Islet precursor cell (in vitro differentiated cells): ENCODE measurements around the gene MECR.
"Not testable (repeated sequence)": the region's sequence is repeated elsewhere in the genome, so short reads cannot be mapped to it uniquely, and the experiment has no call there.

Experiments used
- DNase-seq: peaks from one replicate; pipeline ENCODE4 v3.0.0-alpha.2; 2018

Gene MECR

DNA sequence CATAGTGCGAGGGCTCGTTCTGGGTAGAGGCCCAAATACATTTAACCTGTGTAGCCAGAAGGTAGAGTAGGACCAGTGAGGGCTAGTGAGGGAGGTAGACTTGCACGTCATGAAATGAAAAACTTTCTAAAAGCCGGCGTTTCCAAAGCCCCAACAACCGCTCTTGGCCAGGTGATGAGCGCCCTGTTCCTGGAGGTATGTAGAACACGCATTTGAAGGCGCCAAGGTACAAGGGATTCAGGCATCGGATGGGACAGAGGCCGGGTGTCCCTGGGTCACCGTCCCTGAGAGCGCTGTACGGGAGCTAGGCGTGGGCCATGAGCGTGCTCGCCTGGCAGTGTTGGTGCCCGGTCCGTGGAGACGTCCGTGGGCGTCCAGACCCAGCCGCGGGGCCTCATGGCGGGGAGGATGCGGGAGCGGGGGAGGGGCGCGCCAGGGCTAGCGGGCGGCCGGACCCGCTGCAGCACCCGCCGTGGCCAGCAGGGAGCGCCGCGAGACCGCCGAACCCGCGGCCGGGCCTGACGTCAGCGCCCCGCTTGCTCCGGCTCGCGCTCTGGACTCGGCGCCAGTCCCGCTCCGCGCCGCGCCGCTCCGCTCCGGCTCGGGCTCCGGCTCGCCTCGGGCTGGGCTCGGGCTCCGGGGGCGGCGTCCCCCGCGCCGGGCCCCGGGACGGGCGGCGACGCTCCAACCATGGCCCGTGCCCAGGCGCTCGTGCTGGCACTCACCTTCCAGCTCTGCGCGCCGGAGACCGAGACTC is 5.4 kb upstream of the MECR start, which contains the start of gene PTPRU:
Gene PTPRU (plus strand): TSS at position 568 of the 757 bp plus-strand sequence. CDS start 123 bp downstream, at position 691.
- peak; percentile 82 for DNase-seq

DNA sequence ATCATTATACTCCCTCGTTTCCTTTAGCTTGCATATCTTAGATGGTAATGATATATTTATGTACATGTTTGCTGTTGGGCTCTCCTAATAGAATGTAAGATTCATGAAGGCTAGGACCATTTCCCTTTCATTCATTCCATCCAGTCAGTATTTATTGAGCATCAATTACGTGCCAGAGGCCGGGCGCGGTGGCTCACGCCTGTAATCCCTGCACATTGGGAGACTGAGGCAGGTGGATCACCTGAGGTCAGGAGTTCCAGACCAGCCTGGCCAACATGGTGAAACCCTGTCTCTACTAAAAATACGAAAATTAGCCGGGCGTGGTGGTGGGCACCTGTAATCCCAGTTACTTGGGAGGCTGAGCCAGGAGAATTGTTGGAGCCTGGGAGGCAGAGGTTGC is 4.1 kb upstream of the MECR start:
- DNase-seq, result not testable (repeated sequence)

DNA sequence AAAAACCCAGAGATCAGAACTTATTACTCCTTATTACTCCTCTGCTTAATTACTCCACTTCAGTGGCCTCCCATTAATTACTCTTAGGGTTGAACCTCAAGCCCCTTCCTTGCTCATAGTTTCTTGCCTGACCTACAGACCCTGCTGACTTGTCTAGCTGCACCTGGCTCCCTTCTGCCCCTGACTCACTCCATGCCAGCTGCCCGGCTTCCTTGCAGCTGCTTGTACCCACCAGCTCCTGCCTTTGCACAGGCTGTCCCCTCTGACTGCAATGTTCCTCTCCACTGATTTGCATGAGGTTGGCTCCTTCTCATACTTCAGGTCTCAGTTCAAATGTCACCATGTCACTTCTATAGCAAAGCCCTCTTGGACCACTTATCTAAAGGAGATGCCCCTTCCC is 3.7 kb upstream of the MECR start:
- DNase-seq, result no peak

DNA sequence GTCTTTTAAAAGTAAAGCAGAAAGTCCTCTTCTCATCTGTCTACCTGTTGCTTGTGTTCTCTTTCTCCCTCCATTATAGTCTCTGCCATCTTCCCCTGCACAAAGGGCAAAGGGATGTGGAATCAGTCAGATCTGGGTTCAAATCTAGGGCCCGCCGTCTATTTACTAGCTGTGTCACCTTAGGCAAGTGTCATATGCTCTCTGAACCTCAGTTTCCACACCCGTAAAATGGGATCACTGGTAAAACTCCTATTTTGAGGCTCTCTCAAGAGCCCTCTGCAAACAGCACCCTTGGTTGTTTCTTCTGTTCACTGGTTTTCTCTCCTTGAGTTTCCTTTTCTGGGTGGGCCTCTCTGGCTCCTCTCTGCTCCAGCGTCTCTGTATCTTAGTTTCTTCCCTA is 3.0 kb upstream of the MECR start:
- no peak for DNase-seq

DNA sequence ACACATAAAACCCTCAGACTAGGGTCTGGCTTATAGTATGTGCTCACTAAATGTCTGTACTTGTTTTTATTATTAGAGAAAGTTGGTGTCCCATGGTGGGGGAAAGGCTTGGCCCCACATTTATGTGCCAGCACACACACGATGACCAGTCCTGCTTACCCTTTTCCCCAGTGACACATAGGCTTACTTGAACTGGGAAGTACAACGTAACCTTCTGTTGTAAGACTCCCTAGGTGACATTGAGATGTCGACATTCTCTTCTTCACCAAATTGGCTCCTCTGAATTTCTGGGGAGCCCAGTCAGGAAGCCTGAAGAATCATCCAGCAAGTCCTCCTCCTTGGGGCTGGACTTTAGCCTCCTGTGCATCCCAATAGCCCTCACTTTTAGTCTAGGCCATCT is 1.7 kb upstream of the MECR start:
- DNase-seq, result no peak

DNA sequence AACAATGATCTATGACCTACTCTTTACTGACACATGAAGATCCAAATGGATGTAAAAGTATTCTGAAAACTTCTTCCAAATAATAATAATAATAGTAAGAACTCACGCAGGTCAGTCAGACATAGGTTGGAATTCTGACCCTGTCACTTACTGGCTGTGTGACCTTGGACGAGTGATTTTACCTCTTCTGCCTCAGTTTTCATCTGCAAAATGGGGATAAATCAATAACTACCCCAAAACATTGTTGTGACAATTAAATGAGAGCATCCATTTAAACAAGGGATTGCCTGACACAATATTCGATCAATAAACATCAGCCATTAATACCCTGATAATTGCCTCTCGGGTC is 556 bp downstream of the MECR start:
- DNase-seq, result no peak

DNA sequence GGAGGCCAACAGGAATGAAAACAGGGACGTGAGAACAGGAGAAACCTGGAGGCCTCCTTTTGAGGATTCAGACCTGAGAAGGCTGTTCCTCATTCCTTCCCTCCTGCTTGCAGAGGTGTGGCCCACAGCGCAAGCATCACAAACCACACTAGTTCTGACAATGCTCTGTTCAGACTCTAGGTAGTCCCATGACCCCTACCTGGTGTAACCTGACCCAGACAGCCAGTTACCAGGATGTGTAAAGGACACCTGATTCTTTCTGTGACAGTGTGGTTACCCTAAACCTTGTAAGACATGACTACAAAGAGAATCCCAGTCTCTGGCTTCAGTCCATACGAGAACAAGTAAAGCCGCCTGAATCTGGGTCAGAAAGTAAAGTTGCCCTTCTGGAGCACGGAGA is 3.2 kb downstream of the MECR start:
- peak; percentile 94 for DNase-seq

DNA sequence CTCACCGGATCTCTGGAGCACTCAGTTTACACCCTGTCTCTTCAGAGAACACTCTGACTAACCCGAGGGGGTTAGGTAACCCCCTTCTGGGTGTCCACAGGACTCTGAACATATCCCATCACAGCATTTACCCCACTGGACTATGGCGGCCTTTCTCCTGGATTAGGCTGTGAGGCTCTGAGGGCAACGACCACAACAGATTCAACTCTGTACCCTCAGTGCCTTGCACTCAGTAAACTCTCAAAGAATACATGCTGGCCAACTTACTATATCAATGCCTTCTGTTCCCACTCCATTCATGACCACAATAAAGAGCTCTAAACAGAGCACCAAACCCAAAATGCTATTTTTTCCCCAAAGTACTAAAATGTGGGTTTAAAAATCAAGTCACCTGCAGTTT is 5.4 kb downstream of the MECR start:
- DNase-seq, result no peak

DNA sequence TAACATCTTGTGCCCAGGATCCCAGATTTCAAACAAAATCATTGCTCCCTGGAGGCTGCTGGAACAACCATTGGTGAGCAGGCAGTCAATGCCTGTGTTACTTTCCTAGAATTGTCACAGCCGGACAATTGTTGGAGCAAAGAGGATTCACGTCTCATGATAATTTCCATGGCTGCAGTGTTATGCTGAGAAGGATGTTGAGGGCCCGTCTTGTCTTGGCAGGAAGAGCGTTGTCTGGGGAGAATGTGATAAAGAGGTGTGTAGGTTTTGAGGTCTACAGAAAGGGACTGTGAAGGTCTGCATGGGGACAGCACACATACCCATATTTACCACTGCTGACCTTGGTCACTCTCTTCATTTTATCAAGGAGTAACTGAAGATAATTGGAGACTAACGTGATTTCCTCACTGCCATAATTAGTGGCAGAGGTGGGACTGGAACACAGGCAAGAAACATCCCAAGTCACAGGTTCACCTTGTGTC is 6.3 kb downstream of the MECR start:
- DNase-seq, result no peak

DNA sequence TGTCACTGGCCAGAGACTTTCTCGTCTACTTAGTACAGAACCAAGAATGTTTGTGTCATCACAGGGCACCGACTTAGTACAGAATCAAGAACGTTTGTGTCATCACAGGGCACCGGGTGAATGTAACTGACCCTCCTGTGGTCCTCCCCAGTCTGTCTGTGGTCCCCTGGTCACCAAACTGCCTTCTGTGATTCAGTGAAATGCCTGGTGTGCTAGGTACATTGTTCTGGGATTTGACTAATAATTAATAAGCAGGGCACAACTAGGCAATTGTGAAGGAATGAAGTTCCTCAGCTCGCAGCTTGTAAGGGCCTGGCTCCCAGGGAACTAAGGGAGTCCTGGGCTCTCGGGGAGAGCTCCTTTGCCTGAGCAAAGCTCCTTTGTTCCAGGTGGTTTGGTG is 7.2 kb downstream of the MECR start:
- DNase-seq, result no peak

DNA sequence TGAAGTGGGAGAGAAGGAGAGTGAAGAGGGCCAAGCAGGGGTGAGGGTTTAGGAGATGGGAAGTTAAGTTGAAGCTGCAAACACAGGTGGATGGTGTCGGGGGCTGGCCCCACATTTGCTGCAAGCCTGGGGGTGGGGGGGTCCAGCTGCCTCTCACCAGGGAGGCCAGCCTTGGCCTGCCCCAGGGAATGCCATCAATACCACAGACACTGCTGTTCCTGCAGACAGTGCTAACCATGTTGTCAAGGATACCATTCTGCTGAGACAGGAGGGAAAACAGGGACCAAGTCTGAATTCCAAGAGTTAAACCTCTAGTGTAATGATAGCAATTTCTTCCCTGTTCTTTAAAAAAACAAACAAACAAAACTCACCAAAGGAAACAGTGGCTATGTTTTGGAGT is 8.0 kb downstream of the MECR start:
- no peak for DNase-seq

DNA sequence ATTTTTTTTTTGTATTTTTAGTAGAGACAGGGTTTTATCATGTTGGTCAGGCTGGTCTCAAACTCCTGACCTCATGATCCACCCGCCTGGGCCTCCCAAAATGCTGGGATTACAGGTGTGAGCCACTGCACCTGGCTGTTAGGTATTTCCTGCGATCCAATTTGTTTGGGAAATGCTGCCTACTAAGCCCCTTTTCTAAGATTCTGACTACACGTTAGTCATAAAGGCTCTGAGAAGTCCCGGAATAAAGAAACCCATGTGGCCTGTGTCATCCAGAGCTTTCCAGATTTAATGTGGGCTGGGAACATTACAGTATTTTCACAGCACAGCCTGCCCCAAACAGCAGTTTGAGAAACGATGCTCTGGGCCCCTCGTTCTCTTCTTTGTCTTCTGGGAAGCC is 8.5 kb downstream of the MECR start:
- DNase-seq, result not testable (repeated sequence)

DNA sequence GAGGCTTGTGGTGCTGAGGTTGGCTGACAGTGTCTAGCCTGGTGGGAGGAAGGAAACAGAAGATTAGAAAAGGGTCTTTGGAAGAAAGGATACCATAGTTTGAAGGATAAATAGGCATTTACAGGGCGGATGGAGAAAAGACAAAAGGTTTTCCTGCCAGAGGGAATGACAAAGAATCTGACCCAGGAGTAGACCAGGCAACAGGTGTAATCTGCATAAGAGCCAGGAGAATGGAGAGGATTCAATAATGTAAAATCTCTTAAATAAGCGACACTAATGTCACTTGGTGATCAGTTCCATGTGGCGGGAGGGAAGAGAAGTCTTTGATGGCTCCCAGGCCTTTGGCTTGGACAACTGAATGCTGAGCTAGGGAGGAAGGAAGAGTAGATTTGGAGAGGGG is 9.4 kb downstream of the MECR start:
- no peak for DNase-seq

DNA sequence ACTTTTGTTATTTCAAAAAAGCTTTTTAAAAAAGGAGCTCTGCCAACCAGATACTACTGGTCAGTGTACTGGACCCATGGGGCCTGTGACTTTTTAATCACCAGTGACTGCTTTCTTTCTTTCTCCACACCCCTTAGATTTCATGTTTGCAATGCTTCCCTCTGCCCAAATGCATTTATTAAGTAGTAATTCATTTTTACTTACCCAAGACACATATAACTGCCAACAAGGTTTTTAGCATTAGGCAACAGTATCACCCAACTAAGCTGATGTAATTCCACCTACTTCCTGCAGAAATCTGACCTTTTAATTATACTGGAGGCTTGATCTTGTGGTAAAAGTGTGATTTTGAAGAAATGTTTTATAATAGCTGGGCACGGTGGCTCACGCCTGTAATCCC is 12.5 kb downstream of the MECR start:
- no peak for DNase-seq

DNA sequence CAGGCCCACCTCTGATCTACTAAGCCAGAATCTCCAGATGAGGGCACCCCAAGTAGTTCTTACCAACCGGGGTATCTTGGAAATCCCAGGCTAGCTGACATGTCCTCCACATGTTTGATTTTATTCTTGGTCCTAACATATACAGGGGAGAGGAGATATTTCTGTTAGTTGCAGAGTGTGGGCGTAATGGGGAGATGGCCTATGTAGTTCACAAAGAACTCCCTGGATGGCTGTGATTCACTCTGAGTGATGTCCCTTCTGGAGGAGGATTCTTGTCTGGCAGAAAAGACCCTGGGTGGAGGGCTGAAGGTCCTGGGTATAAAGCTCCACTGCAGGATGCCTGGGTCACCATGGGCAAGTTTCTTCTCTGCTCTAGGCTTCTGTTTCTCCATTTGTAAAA is 13.1 kb downstream of the MECR start:
- DNase-seq, result no peak

DNA sequence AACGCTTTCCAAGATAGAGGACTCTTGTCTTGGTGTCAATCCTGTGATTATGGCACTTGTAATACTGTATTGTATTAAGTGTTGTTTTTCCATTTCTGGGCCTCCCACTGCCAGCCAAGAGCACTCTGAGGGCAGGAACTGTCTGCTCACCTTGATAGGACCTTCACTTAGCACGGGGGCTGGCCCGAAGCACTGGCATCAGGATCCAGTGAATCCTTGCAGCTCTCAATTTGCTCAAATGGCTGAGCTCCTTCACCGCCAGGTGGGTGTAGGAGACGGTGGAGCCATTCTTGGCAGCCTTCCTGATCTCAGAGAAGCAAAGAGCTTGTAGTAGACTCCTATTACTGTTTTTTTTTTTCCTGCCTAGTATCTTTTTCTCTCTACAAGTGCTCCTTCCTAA is 17.7 kb downstream of the MECR start:
- DNase-seq, result no peak

DNA sequence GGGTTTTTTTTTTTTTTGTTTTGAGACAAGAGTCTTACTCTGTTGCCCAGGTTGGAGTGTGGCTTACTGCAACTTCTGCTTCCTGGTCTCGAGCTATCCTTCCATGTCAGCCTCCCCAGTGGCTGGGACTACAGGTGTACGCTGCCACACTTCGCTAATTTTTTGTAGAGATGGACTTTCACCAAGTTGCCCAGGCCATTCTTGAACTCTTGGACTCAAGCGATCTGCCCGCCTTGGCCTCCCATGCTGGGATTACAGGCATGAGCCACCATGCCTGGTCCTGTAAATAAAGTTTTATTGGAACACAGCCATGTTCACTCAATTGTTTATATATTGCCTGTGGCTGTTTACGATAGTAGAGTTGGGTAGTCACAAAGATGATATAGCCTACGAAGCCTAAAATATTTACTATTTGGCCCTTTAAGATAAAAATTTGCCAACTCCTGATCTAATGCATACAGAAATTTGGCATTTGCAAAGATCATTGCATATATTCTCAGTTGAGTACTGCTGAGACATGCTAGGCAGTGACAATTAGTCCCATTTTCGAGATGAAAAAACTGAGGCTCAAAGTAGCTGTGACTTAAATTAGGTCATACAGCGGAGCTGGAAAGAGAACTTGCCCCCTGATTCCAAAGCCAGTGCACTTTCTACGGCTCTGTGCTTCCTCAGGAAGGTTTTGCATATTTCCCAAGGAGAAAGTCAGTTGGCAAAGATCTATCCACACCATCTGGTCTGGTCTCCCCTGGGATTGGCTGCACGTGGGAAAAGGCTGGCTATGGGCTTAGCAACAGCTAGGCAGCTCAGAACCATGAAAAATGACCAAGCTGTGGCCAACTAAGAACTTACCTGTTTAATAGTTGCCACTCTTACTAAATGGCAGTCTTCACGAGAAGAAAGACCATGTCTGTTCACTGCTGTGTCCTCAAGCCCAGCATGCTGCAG is 19.4 kb downstream of the MECR start:
- no peak for DNase-seq

DNA sequence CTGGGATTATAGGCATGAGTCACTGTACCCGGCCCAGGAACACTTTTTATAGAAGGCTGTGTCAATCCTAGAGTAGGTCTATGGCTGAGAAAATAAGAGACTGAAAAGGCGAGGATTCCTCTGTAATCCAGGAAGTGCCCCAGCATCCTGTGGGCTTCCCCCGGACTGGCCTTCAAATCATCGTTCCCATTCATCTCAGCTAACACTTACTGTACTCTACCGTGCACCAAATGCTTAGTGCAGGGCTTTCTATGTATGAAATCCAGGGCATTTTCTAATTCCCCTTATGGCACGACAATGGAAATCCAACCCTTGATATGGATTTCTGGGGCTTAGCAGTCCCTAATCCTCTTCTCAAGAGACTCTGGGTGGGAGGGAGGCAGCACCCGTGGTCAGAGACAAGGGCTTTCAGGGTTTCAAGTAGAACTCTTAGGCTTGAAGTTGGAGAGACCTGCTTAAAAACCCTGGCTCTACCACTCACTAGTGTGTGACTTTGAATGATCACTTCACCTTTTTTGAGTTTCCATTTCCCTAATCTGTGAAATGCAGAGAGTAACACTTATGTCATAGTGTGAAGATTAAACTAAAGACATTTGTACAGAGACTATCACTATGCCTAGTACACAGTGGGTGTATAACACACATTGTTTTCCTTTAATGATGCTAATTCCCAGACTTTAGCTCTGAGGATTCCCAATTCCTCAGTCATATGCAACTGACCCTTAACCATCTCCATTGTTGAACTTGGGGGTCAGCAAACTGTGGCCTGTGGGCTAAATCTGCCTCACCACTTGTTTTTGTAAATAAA is 20.3 kb downstream of the MECR start:
- DNase-seq, result no peak

DNA sequence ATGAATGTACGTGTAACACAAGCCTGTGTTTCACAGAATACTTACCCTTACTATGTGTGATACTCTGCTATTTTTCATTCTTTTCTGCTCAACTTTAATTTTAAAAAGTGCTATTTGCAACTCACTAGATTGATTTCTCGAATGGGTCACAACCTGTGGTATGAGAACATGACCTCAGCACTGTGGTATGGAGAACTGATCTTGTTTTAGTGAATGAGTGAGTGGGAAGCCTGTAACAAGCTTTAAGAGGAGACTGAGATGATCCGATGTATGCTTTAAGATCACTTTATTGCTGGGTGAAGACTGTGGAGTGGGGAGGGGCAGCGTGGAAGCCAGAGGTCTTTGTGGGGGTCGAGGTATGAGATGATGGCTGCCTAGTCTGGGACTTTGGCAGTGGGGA is 21.6 kb downstream of the MECR start:
- DNase-seq, result no peak

DNA sequence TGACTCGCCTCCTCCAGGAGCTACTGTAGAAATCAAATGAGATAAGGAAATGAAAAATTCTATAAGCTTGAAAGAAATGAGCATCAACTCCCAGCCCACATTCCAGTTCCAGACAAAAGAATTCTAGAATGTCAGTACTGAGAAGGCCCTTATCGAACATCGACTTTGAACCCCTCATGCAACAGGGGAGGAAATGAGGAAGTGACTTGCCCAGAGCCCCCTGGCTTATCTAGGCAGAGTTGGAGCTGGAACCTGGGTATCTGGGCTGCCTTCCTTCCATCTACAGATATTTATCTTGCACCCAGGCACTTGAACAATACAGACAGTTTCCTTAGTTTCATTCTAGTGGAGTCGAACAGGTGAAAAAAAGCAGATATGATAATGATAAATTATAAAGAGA is 22.3 kb downstream of the MECR start:
- DNase-seq, result no peak

DNA sequence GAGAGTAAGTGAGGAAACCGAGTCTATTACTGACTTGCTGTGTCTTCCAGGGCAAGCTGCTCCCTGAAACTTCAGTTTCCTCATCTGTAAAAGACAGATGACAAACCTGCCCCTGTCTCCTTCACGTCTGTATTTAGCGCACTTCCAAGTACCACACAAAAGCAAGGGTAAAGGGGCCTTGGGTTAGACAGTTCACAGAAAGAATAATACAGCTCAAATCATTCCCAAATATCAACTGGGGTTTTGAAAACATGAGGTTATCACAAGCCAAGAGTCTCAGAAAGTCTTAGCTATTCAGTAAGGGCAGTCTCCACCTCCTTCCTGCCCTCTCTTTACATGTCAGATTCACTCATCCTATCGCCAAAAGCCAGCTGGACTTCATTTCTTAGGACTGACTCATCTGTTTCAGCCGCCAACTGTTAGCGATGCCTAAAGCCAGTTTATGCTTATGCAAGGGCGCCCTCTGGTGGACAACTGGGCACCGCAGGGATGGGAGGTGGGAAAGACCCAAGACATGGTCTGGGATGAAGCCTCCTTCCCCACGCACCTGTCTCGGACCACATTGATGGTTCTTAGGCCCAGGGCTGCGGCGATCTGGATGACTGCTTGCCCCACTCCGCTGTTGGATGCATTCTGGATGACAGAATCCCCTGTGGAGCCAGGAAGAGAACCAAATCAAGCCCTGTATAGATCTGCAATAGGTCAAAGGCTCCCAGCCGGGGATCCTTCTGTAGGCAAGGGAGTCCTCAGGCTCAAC is 28.0 kb downstream of the MECR start:
- peak; percentile 98 for DNase-seq

DNA sequence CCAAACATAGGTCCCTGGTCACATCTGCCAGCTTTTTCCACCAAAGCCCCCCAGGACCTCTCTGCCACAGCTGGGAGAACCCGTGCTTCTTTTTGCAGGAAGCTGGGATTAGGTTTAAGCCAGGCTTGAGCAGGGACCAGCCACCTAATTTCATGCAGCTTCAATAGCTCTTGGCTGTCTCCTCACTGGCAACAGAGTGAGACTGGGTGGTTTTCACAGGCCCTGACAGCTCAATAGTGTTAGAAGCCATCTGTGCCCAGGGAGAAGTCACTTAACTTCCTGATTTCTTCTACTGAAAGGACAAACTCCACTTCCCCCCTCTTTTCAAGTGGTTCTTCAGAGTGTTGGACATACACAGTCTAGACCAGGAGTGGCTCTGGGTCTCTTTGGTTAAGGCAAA is 28.7 kb downstream of the MECR start:
- DNase-seq, result no peak
